ENCODE measurements around the gene DNAJB14. TPM values are rescaled to one million over a fixed set of nuclear protein-coding genes. Genes with fewer than 3 reads are reported as not detected.

Gene DNAJB14
- total and polyA plus RNA-seq, 2 of the 13 experiments (the other 11 are each of a cell fraction or from before 2014, with no cell fraction given): 9.1 to 38.1 TPM

DNA sequence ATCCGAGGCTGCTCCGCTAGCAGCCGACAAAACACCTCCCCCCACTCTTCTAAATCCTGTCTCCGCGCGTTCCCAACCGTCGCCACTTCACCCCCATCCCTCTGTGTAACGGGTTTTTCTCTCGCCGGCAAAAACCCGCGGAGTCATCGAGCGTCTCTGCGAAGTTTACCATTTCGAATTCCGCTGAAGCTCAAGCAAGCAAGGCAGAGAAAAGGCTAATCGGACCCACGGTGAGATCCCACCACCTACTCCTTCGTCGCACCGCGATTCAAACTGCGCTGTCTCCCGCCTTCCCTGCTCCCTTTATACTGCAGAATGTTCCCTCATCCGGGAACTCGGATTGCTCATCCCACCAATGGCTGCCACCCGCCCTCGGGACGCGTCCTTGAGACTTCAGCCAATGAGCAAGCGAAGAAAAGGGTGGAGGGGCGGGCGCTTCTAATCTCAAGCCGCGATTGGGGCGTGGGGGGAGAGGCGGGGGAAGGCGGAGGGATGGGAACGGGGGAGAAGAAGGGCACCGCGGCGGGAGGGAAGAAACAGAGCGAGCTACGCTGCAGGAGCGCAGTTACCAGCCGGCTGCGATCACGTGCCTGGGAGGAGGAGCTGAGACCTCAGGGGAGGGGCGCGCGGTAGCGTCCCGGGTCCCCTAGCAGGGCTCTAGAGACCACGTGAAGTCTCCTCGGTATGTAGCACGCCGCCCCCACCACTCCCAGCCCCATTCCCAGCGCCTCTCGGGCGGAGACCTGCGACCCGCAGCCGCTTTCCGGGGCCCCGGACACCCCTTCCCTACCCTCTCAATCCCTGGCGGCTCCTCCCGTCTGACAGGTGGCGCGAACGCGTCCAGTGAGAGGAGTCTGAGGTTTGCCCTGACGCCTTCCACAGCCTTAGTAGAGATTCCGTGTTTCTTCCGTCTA is 3.8 kb upstream of the DNAJB14 start, which contains the start of gene H2AZ1 (continued):
- TF ChIP-seq, protein P1, sequence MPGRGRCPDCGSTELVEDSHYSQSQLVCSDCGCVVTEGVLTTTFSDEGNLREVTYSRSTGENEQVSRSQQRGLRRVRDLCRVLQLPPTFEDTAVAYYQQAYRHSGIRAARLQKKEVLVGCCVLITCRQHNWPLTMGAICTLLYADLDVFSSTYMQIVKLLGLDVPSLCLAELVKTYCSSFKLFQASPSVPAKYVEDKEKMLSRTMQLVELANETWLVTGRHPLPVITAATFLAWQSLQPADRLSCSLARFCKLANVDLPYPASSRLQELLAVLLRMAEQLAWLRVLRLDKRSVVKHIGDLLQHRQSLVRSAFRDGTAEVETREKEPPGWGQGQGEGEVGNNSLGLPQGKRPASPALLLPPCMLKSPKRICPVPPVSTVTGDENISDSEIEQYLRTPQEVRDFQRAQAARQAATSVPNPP (CRISPR knock-in tag; IDR thresholded peaks at IDR 0.05): peak; percentile 75; the same call in 1 of the 2 replicates
- TF ChIP-seq ZNF781 (CRISPR knock-in tag; IDR thresholded peaks at IDR 0.05; ENCODE audit: borderline replicate concordance, not compliant biosample characterization): peak; percentile 70
- no peak for TF ChIP-seq ZNF619 (CRISPR knock-in tag; IDR thresholded peaks at IDR 0.05)
- TF ChIP-seq, protein P2, sequence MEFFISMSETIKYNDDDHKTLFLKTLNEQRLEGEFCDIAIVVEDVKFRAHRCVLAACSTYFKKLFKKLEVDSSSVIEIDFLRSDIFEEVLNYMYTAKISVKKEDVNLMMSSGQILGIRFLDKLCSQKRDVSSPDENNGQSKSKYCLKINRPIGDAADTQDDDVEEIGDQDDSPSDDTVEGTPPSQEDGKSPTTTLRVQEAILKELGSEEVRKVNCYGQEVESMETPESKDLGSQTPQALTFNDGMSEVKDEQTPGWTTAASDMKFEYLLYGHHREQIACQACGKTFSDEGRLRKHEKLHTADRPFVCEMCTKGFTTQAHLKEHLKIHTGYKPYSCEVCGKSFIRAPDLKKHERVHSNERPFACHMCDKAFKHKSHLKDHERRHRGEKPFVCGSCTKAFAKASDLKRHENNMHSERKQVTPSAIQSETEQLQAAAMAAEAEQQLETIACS (CRISPR knock-in tag; IDR thresholded peaks at IDR 0.05): peak; percentile 79
- no peak for TF ChIP-seq ZNF253 (CRISPR knock-in tag; IDR thresholded peaks at IDR 0.05; ENCODE audit: borderline replicate concordance)
- TF ChIP-seq ZNF350 (CRISPR knock-in tag; IDR thresholded peaks at IDR 0.05; ENCODE audit: borderline replicate concordance, low read depth): peak; percentile 36; the same call in 1 of the 2 replicates
- no peak for TF ChIP-seq ZNF746 (CRISPR knock-in tag; IDR thresholded peaks at IDR 0.05)
- TF ChIP-seq ZNF224 (CRISPR knock-in tag; IDR thresholded peaks at IDR 0.05): 0 out of 2 replicates have a peak, but pooled peaks have one; percentile 81
- no peak for TF ChIP-seq SNAI1 (CRISPR knock-in tag; IDR thresholded peaks at IDR 0.05; ENCODE audit: borderline replicate concordance)
- TF ChIP-seq ZFAT (CRISPR knock-in tag; conservative IDR thresholded peaks at IDR 0.05): no peak
- TF ChIP-seq WIZ (CRISPR knock-in tag; IDR thresholded peaks at IDR 0.05): 0 out of 2 replicates have a peak, but pooled peaks have one; percentile 19
- TF ChIP-seq HOMEZ (CRISPR knock-in tag; IDR thresholded peaks at IDR 0.05; ENCODE audit: low read depth): peak; percentile 93; the same call in 1 of the 2 replicates
- TF ChIP-seq MIXL1 (CRISPR knock-in tag; IDR thresholded peaks at IDR 0.05): no peak
- no peak; the same call in 1 of the 2 replicates for TF ChIP-seq RXRA (CRISPR knock-in tag; IDR thresholded peaks at IDR 0.05)
- TF ChIP-seq, protein P3, sequence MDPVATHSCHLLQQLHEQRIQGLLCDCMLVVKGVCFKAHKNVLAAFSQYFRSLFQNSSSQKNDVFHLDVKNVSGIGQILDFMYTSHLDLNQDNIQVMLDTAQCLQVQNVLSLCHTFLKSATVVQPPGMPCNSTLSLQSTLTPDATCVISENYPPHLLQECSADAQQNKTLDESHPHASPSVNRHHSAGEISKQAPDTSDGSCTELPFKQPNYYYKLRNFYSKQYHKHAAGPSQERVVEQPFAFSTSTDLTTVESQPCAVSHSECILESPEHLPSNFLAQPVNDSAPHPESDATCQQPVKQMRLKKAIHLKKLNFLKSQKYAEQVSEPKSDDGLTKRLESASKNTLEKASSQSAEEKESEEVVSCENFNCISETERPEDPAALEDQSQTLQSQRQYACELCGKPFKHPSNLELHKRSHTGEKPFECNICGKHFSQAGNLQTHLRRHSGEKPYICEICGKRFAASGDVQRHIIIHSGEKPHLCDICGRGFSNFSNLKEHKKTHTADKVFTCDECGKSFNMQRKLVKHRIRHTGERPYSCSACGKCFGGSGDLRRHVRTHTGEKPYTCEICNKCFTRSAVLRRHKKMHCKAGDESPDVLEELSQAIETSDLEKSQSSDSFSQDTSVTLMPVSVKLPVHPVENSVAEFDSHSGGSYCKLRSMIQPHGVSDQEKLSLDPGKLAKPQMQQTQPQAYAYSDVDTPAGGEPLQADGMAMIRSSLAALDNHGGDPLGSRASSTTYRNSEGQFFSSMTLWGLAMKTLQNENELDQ (CRISPR knock-in tag; IDR thresholded peaks at IDR 0.05; ENCODE audit: borderline replicate concordance): no peak; the same call in 1 of the 2 replicates
- peak in 1 of 2 experiments; percentile 78; a peak in 2 of 4 replicates for TF ChIP-seq ATF4 (CRISPR knock-in tag; IDR thresholded peaks at IDR 0.05)
- peak; percentile 54; the same call in 1 of the 2 replicates for TF ChIP-seq ZSCAN21 (CRISPR knock-in tag; IDR thresholded peaks at IDR 0.05; ENCODE audit: borderline replicate concordance)
- TF ChIP-seq SRF (IDR thresholded peaks at IDR 0.05; ENCODE audit: low read depth, low read length): no peak
- TF ChIP-seq MZF1 (CRISPR knock-in tag; IDR thresholded peaks at IDR 0.05; ENCODE audit: borderline replicate concordance): no peak

Data from HepG2 (cell line).